DND-41 (cell line): ENCODE data around the gene HNRNPUL1.

Experiments used
- ATAC-seq: fragments of 200-7000 bp; cut with Tn5 transposase; 3 replicates; pipeline ENCODE4 v1.9.1; 2021; ENCODE audit warnings: low read depth; ENCODE audit not compliant: insufficient read depth
- DNase-seq: peaks from one replicate; pipeline ENCODE4 v3.0.0-alpha.2; 2020
- H2AFZ ChIP-seq: 2 replicates; pipeline ENCODE4 v1.6.0; 2012; ENCODE audit warnings: low read depth, low read length
- H3K27ac ChIP-seq: 2 replicates; pipeline ENCODE4 v1.5.1; 2012; ENCODE audit warnings: low read length, inconsistent platforms
- H3K27me3 ChIP-seq: fragments of 200-600 bp; sonication (generic); 2 replicates; pipeline ENCODE4 v1.6.0; 2012; ENCODE audit warnings: low read length, mild to moderate bottlenecking, inconsistent platforms; ENCODE audit not compliant: insufficient read depth, poor library complexity
- H3K36me3 ChIP-seq: 2 replicates; pipeline ENCODE4 v1.5.1; 2012; ENCODE audit warnings: low read length, inconsistent platforms; ENCODE audit not compliant: insufficient read depth
- H3K4me1 ChIP-seq: 2 replicates; pipeline ENCODE4 v1.5.1; 2012; ENCODE audit warnings: mild to moderate bottlenecking, low read length; ENCODE audit not compliant: insufficient read depth
- H3K4me2 ChIP-seq: 2 replicates; pipeline ENCODE4 v1.6.0; 2012; ENCODE audit warnings: mild to moderate bottlenecking, moderate library complexity, low read length, inconsistent platforms; ENCODE audit not compliant: insufficient read depth
- H3K4me3 ChIP-seq, 2 experiments: fragments of 200-600 bp in 1 of 2; shearing (Covaris generic) in 1 of 2; 2 replicates each; pipeline ENCODE4 v1.5.1; 2012 to 2016; ENCODE audit warnings: inconsistent platforms in 2 of 2, low read length in 2 of 2, mild to moderate bottlenecking in 2 of 2, low read depth in 1 of 2, moderate library complexity in 1 of 2
- H3K79me2 ChIP-seq: 2 replicates; pipeline ENCODE4 v1.6.0; 2012; ENCODE audit warnings: low read length, inconsistent platforms; ENCODE audit not compliant: insufficient read depth
- H3K9ac ChIP-seq: 2 replicates; pipeline ENCODE4 v1.6.0; 2012; ENCODE audit warnings: low read depth, mild to moderate bottlenecking, inconsistent platforms, low read length, moderate library complexity
- H3K9me3 ChIP-seq: 2 replicates; pipeline ENCODE4 v1.5.1; 2012; ENCODE audit warnings: low read length, moderate library complexity, mild to moderate bottlenecking, inconsistent platforms; ENCODE audit not compliant: insufficient read depth, severe bottlenecking
- H4K20me1 ChIP-seq: 2 replicates; pipeline ENCODE4 v1.6.0; 2012; ENCODE audit warnings: low read length; ENCODE audit not compliant: insufficient read depth
- CTCF ChIP-seq: IDR thresholded peaks from 2 replicates; pipeline ENCODE4 v1.5.1; 2012; ENCODE audit warnings: borderline replicate concordance, low read length, moderate library complexity, mild to moderate bottlenecking; ENCODE audit not compliant: poor library complexity, severe bottlenecking; ENCODE audit errors: extremely low read depth
- EZH2 ChIP-seq: IDR thresholded peaks from 3 replicates; pipeline ENCODE4 v1.6.1; 2012; ENCODE audit warnings: borderline replicate concordance, low read depth, mild to moderate bottlenecking, moderate library complexity, low read length, inconsistent platforms; ENCODE audit not compliant: severe bottlenecking

HNRNPUL1 gene

GRCh38 chr19:41300555-41300954 lies 36.4 kb downstream of the HNRNPUL1 start:
- Histone ChIP-seq H3K4me3 (no peak overlapping the region), H3K4me2 (no peak overlapping the region), H3K9me3 (no peaks in the 10 kb centered on the region), H3K79me2 (peaks cover 26% of the 10 kb centered on the region), H4K20me1 (peaks cover 67% of the 10 kb centered on the region), H3K36me3 (peaks cover 99% of the 10 kb centered on the region), H2AFZ (no peak overlapping the region), H3K9ac (no peak overlapping the region), H3K27ac (no peak overlapping the region), H3K27me3 (no peaks in the 10 kb centered on the region), H3K4me1 (peaks cover 22% of the 10 kb centered on the region)
- DNase-seq (no peak), ATAC-seq (no peak)
- TF ChIP-seq EZH2 (no peak), CTCF (no peak)

- Histone ChIP-seq H3K27me3 (no peaks in the 10 kb centered on the region), H3K9ac (no peak overlapping the region), H3K79me2 (peaks cover 20% of the 10 kb centered on the region), H3K27ac (no peak overlapping the region), H3K4me2 (no peak overlapping the region), H2AFZ (no peak overlapping the region), H3K4me3 (no peak overlapping the region), H3K4me1 (peaks cover 44% of the 10 kb centered on the region), H3K36me3 (peaks cover 89% of the 10 kb centered on the region), H4K20me1 (peaks cover 56% of the 10 kb centered on the region), H3K9me3 (no peaks in the 10 kb centered on the region)
- TF ChIP-seq CTCF, result no peak
- TF ChIP-seq EZH2, result no peak
- ATAC-seq, result no peak
- no peak for DNase-seq
These were observed 38.6 kb downstream of the HNRNPUL1 start for GRCh38 chr19:41302624-41303351.

- no peaks in the 10 kb centered on the region for H3K9me3 ChIP-seq
- H3K79me2 ChIP-seq, result peaks cover 16% of the 10 kb centered on the region
- no peaks in the 10 kb centered on the region for H3K27me3 ChIP-seq
- peaks cover 85% of the 10 kb centered on the region for H3K36me3 ChIP-seq
- H3K4me1 ChIP-seq, result peaks cover 56% of the 10 kb centered on the region
- peaks cover 55% of the 10 kb centered on the region for H4K20me1 ChIP-seq
- TF ChIP-seq CTCF, result no peak
- TF ChIP-seq EZH2, result no peak
- no peak overlapping the region for H3K27ac ChIP-seq
- H3K4me2 ChIP-seq, result no peak overlapping the region
- no peak for ATAC-seq
- H2AFZ ChIP-seq, result no peak overlapping the region
- no peak overlapping the region for H3K9ac ChIP-seq
- no peak for DNase-seq
- no peak overlapping the region for H3K4me3 ChIP-seq
These were observed 39.8 kb downstream of the HNRNPUL1 start for GRCh38 chr19:41303954-41304353.
